ENCODE measurements around the gene GPBP1L1. TPM values are rescaled to one million over a fixed set of nuclear protein-coding genes. Genes with fewer than 3 reads are reported as not detected.

GPBP1L1 gene
- total and polyA plus RNA-seq, 9 of the 15 experiments (the other 6 are each of a cell fraction or from before 2014, with no cell fraction given), result 86.0 to 216 (median 138) TPM

- TF ChIP-seq FOXP1 (CRISPR knock-in tag; IDR thresholded peaks at IDR 0.05) (0 out of 2 replicates have a peak, but pooled peaks have one; percentile 19), ZNF3 (CRISPR knock-in tag; IDR thresholded peaks at IDR 0.05) (no peak), SIN3A (IDR thresholded peaks at IDR 0.05; ENCODE audit: borderline replicate concordance in 2 of 2, control insufficient read depth in 1 of 2, low read depth in 2 of 2, low read length in 2 of 2) (peak; percentile 2 to 30; a peak in 3 of 4 replicates), MEIS2 (IDR thresholded peaks at IDR 0.05; ENCODE audit: partially characterized antibody) (peak; percentile 91), HDAC1 (IDR thresholded peaks at IDR 0.05) (peak in 1 of 2 experiments; percentile 72; a peak in 2 of 4 replicates), PRDM10 (IDR thresholded peaks at IDR 0.05; ENCODE audit: partially characterized antibody) (no peak), CHD1 (IDR thresholded peaks at IDR 0.05; ENCODE audit: low read length) (peak; percentile 82), ZNF232 (CRISPR knock-in tag; IDR thresholded peaks at IDR 0.05) (no peak), ZNF239 (CRISPR knock-in tag; IDR thresholded peaks at IDR 0.05) (peak; percentile 28; the same call in 1 of the 2 replicates), HMBOX1 (IDR thresholded peaks at IDR 0.05) (peak; percentile 83), BRF1 (IDR thresholded peaks at IDR 0.05; ENCODE audit: borderline replicate concordance, extremely low read depth, insufficient read length) (no peak), BRD9 (IDR thresholded peaks at IDR 0.05; ENCODE audit: low read depth, partially characterized antibody) (peak; percentile 19), ZFX (CRISPR knock-in tag; IDR thresholded peaks at IDR 0.05) (no peak), BCLAF1 (IDR thresholded peaks at IDR 0.05; ENCODE audit: borderline replicate concordance in 1 of 2, control insufficient read depth in 1 of 2, low read depth in 2 of 2, low read length in 1 of 2) (0 out of 4 replicates have a peak, but pooled peaks of 1 of the 2 experiments have one; percentile 30), HDGF (IDR thresholded peaks at IDR 0.05) (0 out of 2 replicates have a peak, but pooled peaks have one; percentile 54), SIN3B (IDR thresholded peaks at IDR 0.05; ENCODE audit: low read depth) (peak; percentile 12; the same call in 1 of the 2 replicates), ZBTB2 (IDR thresholded peaks at IDR 0.05) (peak; percentile 96)
These were observed at the start of gene GPBP1L1 (continued) for GRCh38 chr1:45686288-45687013.

Data from K562 (cell line).